ENCODE data around the gene HYLS1.

Gene HYLS1

DNA sequence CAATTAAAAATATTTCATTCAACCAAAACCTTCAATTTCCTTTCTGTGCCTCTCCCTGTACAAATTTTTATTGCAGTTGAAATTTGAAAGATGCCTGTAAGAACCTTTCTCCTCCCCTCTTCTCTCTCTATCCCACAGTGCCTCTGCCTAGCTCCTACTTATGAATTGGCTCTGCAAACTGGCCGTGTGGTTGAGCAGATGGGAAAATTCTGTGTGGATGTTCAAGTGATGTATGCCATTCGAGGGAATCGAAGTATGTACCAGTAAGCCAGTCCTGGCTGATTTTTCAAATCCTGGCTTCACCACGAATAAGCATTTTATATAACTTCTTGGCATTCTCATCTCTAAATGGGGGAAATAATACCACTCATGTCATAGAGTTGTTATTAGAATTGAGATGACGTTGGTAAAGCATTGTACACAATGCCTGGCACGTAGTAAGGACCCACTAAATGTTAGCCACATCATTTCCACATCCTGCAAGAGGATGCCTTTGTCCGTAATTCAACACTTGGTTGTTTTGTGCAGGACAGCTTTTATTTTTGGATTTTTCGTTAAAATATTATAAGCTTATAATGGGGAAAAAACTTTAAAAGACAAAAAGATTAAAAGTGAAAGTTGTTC lies 22.9 kb downstream of the HYLS1 start:
- no peak for TF ChIP-seq CREB1 (IDR thresholded peaks at IDR 0.05; ENCODE audit: low read depth)
- no peak for TF ChIP-seq CEBPB (IDR thresholded peaks at IDR 0.05)
- TF ChIP-seq ZBTB7A (IDR thresholded peaks at IDR 0.05; ENCODE audit: low read depth), result no peak
- no peak for TF ChIP-seq TCF12 (IDR thresholded peaks at IDR 0.05; ENCODE audit: low read depth)
- TF ChIP-seq TAF1 (IDR thresholded peaks at IDR 0.05; ENCODE audit: low read depth), result no peak
- TF ChIP-seq TEAD4 (IDR thresholded peaks at IDR 0.05), result no peak
- TF ChIP-seq, protein P1, sequence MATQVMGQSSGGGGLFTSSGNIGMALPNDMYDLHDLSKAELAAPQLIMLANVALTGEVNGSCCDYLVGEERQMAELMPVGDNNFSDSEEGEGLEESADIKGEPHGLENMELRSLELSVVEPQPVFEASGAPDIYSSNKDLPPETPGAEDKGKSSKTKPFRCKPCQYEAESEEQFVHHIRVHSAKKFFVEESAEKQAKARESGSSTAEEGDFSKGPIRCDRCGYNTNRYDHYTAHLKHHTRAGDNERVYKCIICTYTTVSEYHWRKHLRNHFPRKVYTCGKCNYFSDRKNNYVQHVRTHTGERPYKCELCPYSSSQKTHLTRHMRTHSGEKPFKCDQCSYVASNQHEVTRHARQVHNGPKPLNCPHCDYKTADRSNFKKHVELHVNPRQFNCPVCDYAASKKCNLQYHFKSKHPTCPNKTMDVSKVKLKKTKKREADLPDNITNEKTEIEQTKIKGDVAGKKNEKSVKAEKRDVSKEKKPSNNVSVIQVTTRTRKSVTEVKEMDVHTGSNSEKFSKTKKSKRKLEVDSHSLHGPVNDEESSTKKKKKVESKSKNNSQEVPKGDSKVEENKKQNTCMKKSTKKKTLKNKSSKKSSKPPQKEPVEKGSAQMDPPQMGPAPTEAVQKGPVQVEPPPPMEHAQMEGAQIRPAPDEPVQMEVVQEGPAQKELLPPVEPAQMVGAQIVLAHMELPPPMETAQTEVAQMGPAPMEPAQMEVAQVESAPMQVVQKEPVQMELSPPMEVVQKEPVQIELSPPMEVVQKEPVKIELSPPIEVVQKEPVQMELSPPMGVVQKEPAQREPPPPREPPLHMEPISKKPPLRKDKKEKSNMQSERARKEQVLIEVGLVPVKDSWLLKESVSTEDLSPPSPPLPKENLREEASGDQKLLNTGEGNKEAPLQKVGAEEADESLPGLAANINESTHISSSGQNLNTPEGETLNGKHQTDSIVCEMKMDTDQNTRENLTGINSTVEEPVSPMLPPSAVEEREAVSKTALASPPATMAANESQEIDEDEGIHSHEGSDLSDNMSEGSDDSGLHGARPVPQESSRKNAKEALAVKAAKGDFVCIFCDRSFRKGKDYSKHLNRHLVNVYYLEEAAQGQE (IDR thresholded peaks at IDR 0.05; ENCODE audit: low read depth), result no peak

DNA sequence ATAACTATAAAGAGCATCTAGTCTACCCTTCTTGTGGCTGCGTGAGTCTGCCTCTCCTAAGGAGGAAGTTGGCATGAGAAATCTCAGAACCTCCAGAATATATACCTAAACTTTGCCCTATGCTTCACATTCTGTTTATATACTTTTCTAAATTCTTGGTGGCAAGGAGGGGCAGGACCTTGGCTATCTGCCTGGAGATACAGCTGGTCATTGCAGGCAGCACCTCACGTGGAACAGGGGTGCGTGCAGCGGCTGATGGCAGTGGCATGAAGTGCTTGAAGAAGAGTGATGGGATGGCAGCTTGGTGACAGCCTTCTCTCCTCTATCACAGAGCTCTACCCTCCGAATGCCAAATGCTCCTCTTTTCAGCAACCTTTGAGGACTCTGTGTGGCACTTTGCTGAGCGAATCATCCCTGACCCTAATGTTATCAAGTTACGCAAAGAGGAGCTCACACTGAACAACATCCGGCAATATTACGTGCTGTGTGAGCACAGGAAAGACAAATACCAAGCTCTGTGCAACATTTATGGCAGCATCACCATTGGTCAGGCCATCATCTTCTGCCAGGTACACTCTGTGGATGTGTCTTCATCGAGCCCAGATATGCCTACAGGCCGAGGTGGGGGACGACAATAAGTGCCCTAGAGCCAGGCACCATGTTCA lies 29.3 kb downstream of the HYLS1 start:
- TF ChIP-seq, protein P2, sequence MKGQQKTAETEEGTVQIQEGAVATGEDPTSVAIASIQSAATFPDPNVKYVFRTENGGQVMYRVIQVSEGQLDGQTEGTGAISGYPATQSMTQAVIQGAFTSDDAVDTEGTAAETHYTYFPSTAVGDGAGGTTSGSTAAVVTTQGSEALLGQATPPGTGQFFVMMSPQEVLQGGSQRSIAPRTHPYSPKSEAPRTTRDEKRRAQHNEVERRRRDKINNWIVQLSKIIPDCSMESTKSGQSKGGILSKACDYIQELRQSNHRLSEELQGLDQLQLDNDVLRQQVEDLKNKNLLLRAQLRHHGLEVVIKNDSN (IDR thresholded peaks at IDR 0.05), result no peak

DNA sequence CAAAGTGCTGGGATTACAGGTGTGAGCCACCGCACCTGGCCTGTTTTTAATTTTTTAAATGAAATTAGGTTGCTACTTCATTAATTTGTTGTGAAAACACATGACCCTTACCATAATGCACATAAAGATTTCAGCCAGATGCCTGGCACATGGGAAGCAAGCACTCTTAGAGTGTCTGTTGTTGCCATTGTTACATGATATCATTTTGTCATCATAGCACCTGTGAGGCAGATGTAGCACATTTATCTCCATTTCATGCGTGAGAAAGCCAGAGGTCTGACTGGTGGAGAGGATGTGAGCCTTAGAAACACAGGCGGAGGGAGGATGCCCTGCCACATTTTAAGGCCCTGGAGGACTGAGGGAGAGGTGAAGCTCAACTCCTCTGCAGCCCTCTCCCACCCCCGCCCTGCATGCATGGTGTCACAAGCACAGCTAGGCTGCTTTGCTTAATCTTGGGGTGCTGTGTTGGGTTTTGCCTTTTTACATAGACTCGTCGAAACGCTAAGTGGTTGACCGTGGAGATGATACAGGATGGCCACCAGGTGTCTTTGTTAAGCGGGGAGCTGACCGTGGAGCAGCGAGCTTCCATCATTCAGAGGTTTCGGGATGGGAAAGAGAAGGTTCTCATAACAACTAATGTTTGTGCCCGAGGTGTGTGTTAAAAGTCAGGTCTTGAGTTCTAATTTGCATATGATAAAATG lies 30.8 kb downstream of the HYLS1 start:
- TF ChIP-seq, protein P3, sequence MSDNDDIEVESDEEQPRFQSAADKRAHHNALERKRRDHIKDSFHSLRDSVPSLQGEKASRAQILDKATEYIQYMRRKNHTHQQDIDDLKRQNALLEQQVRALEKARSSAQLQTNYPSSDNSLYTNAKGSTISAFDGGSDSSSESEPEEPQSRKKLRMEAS (IDR thresholded peaks at IDR 0.05), result no peak
- TF ChIP-seq TCF12 (IDR thresholded peaks at IDR 0.05; ENCODE audit: low read depth), result no peak
- no peak for TF ChIP-seq NFIC (IDR thresholded peaks at IDR 0.05)
- TF ChIP-seq TEAD4 (IDR thresholded peaks at IDR 0.05), result no peak
- no peak for TF ChIP-seq CREB1 (IDR thresholded peaks at IDR 0.05; ENCODE audit: low read depth)
- no peak for TF ChIP-seq CEBPB (IDR thresholded peaks at IDR 0.05)
- TF ChIP-seq YY1 (IDR thresholded peaks at IDR 0.05; ENCODE audit: low read depth), result no peak
- TF ChIP-seq, protein P1 (IDR thresholded peaks at IDR 0.05; ENCODE audit: low read depth), result no peak
- no peak for TF ChIP-seq ZBTB7A (IDR thresholded peaks at IDR 0.05; ENCODE audit: low read depth)
- no peak for TF ChIP-seq FOXM1 (IDR thresholded peaks at IDR 0.05; ENCODE audit: borderline replicate concordance, low read depth)
- no peak for TF ChIP-seq EGR1 (IDR thresholded peaks at IDR 0.05)
- no peak for TF ChIP-seq RAD21 (IDR thresholded peaks at IDR 0.05; ENCODE audit: low read depth)
- TF ChIP-seq EP300 (IDR thresholded peaks at IDR 0.05; ENCODE audit: borderline replicate concordance), result no peak
- no peak for TF ChIP-seq TAF1 (IDR thresholded peaks at IDR 0.05; ENCODE audit: low read depth)
- TF ChIP-seq, protein P2 (IDR thresholded peaks at IDR 0.05), result no peak

DNA sequence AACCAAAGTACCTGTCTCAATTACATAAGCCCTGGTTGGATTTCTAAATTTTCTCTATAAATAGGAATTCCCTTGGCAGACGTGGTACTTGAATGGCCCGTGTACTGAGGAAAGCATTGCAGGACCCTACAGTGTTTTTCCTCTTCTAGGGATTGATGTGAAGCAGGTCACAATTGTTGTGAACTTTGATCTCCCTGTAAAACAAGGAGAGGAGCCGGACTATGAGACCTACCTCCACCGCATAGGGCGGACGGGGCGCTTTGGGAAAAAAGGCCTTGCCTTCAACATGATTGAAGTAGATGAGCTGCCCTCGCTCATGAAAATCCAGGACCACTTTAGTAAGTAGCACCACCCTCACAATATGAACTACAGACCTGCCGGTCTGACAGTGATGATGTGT lies 33.6 kb downstream of the HYLS1 start:
- TF ChIP-seq EP300 (IDR thresholded peaks at IDR 0.05; ENCODE audit: borderline replicate concordance), result no peak

DNA sequence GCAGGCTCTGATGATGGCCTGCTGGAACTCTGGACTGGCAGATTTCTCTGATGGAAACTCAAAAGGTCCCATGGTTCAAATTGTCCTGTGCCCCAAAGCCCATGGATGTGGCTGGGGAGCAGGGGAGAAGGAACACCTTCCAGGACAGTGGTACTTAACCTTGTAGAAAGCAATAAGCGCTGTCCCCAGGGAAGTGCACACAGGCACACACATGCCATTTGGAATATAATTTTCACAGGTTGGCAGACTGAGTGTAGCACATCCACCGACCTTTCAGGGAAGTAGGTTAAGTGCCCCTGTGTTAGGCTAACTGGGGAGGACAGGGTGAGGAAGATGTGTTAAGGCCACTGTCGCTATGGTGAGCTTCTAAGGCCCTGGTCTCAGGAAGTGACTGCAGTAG lies 34.7 kb downstream of the HYLS1 start:
- TF ChIP-seq FOXM1 (IDR thresholded peaks at IDR 0.05; ENCODE audit: borderline replicate concordance, low read depth) (no peak), ZBTB7A (IDR thresholded peaks at IDR 0.05; ENCODE audit: low read depth) (no peak), TCF12 (IDR thresholded peaks at IDR 0.05; ENCODE audit: low read depth) (no peak), EGR1 (IDR thresholded peaks at IDR 0.05) (no peak), TAF1 (IDR thresholded peaks at IDR 0.05; ENCODE audit: low read depth) (no peak), RAD21 (IDR thresholded peaks at IDR 0.05; ENCODE audit: low read depth) (no peak), TEAD4 (IDR thresholded peaks at IDR 0.05) (no peak), EP300 (IDR thresholded peaks at IDR 0.05; ENCODE audit: borderline replicate concordance) (no peak), CEBPB (IDR thresholded peaks at IDR 0.05) (no peak), CREB1 (IDR thresholded peaks at IDR 0.05; ENCODE audit: low read depth) (no peak), NFIC (IDR thresholded peaks at IDR 0.05) (no peak), YY1 (IDR thresholded peaks at IDR 0.05; ENCODE audit: low read depth) (no peak)
- TF ChIP-seq, protein P1 (IDR thresholded peaks at IDR 0.05; ENCODE audit: low read depth), result no peak
- TF ChIP-seq, protein P2 (IDR thresholded peaks at IDR 0.05), result no peak
- TF ChIP-seq, protein P3 (IDR thresholded peaks at IDR 0.05), result no peak

Data from Ishikawa (cell line).